Small intestine (tissue), 7 donors: ENCODE measurements around the gene SMAD3. TPM values are rescaled to one million over a fixed set of nuclear protein-coding genes. Genes with fewer than 3 reads are reported as not detected.

ENCODE experiments used
- DNase-seq, 2 donors: peaks; one replicate each; pipeline versions ENCODE4 v3.0.0 to v3.0.0-alpha.2; 2013
- FAIRE-seq: peaks from 2 replicates; lab custom pipeline; 2012; peaks lifted over from hg19 to GRCh38; lab: Jason Lieb, UNC
- H3K27ac ChIP-seq, 3 donors: one replicate each; pipeline ENCODE4 v1.5.1; 2013; ENCODE audit warnings: low read length in 2 of 3, mild to moderate bottlenecking in 2 of 3, control low read depth in 1 of 3, inconsistent platforms in 1 of 3, low read depth in 1 of 3, moderate library complexity in 1 of 3
- H3K27me3 ChIP-seq, 3 donors: one replicate each; pipeline ENCODE4 v1.6.1; 2013; ENCODE audit warnings: low read length in 3 of 3, inconsistent platforms in 1 of 3; ENCODE audit not compliant: control insufficient read depth in 3 of 3, insufficient read depth in 3 of 3
- H3K36me3 ChIP-seq, 3 donors: one replicate each; pipeline ENCODE4 v1.6.1; 2013; ENCODE audit warnings: low read length in 3 of 3, inconsistent platforms in 1 of 3, low read depth in 1 of 3, mild to moderate bottlenecking in 1 of 3, moderate library complexity in 1 of 3; ENCODE audit not compliant: control insufficient read depth in 3 of 3, insufficient read depth in 2 of 3
- H3K4me1 ChIP-seq, 3 donors: one replicate each; pipeline ENCODE4 v1.6.1; 2013; ENCODE audit warnings: low read length in 2 of 3, inconsistent platforms in 1 of 3, low read depth in 1 of 3, mild to moderate bottlenecking in 1 of 3, moderate library complexity in 1 of 3; ENCODE audit not compliant: control insufficient read depth in 3 of 3, insufficient read depth in 2 of 3
- H3K4me3 ChIP-seq, 3 donors: one replicate each; pipeline ENCODE4 v1.5.1; 2013; ENCODE audit warnings: low read length in 3 of 3, control low read depth in 1 of 3, inconsistent platforms in 1 of 3, low read depth in 1 of 3, mild to moderate bottlenecking in 1 of 3, moderate library complexity in 1 of 3
- H3K9me3 ChIP-seq, 2 donors: one replicate each; pipeline ENCODE4 v1.6.1; 2013; ENCODE audit warnings: low read depth in 1 of 2, low read length in 1 of 2; ENCODE audit not compliant: control insufficient read depth in 2 of 2, insufficient read depth in 1 of 2
- WGBS, 3 donors: extraction: QIAGEN DNeasy Blood & Tissue Kit; methylation state at CpG; one replicate each; pipeline ENCODE4 v1.1.7; 2013; 5-methylcytosine and 5-hydroxymethylcytosine counted together
- polyA plus RNA-seq, 4 donors: library from polyadenylated mRNA; stranded (reverse) in 3 of 4; unstranded in 1 of 4; fragments of 200-250 nt in 3 of 4; fragments of 120-200 nt in 1 of 4; gene quantifications; one replicate each; pipeline versions ENCODE4 v1.2.1 to v1.2.3, GENCODE V29; 2013
- donor health status: healthy with polysubstance abuse.
- donor health status: control.
- donor health status: control.
- donor health status: Bipolar disorder and iron deficiency.
- donor health status: healthy.

The SMAD3 gene
- polyA plus RNA-seq, 4 donors = 11.6 to 33.2 (median 14.6) TPM

- Histone ChIP-seq H3K4me3 (no peak overlapping the region), H3K9me3 (no peaks in the 10 kb centered on the region), H3K4me1 (peaks cover 0 to 12% (median 11%) of the 10 kb centered on the region in 3 donors), H3K36me3 (peaks cover 0 to 42% (median 3%) of the 10 kb centered on the region in 3 donors), H3K27me3 (no peaks in the 10 kb centered on the region), H3K27ac (peak overlapping the region in 1 of 3 donors; percentile 4)
- no peak for DNase-seq
- no peak for FAIRE-seq
- WGBS, 3 donors = 93 to 98% (median 96%) methylated on average over 4 of the region's 4 CpGs
Observed at GRCh38 chr15:67097424-67097823, 32.0 kb downstream of the SMAD3 start.

GRCh38 chr15:67097930-67098740, 32.7 kb downstream of the SMAD3 start:
- WGBS, 3 donors = 39 to 64% (median 56%) methylated on average over 14 of the region's 14 CpGs
- FAIRE-seq = no peak
- peak overlapping the region in 2 of 3 donors; percentile 71 to 82 for H3K27ac ChIP-seq

GRCh38 chr15:67098768-67099282, 33.4 kb downstream of the SMAD3 start:
- peaks cover 0 to 38% (median 3%) of the 10 kb centered on the region in 3 donors for H3K36me3 ChIP-seq
- FAIRE-seq (no peak), DNase-seq (peak in 1 of 2 donors; percentile 41)
- no peak overlapping the region for H3K4me3 ChIP-seq
- H3K27me3 ChIP-seq = no peaks in the 10 kb centered on the region
- H3K27ac ChIP-seq = peak overlapping the region in 2 of 3 donors; percentile 71 to 82
- no peaks in the 10 kb centered on the region for H3K9me3 ChIP-seq
- WGBS, 3 donors = 65 to 80% (median 69%) methylated on average over 8 of the region's 8 CpGs
- H3K4me1 ChIP-seq = peaks cover 4 to 12% (median 11%) of the 10 kb centered on the region in 3 donors

More at GRCh38 chr15:67097930-67098740, 32.7 kb downstream of the SMAD3 start:
- Histone ChIP-seq H3K4me1 (peaks cover 3 to 12% (median 11%) of the 10 kb centered on the region in 3 donors), H3K9me3 (no peaks in the 10 kb centered on the region), H3K4me3 (no peak overlapping the region), H3K27me3 (no peaks in the 10 kb centered on the region), H3K36me3 (peaks cover 0 to 38% (median 3%) of the 10 kb centered on the region in 3 donors)
- DNase-seq = no peak

GRCh38 chr15:67100124-67100791, 34.9 kb downstream of the SMAD3 start:
- Histone ChIP-seq H3K27ac (peak overlapping the region in 1 of 3 donors; percentile 25), H3K9me3 (no peaks in the 10 kb centered on the region), H3K27me3 (no peaks in the 10 kb centered on the region), H3K4me3 (no peak overlapping the region), H3K36me3 (peaks cover 0 to 36% (median 0%) of the 10 kb centered on the region in 3 donors), H3K4me1 (peaks cover 14 to 20% (median 17%) of the 10 kb centered on the region in 3 donors)
- DNase-seq = no peak
- no peak for FAIRE-seq
- WGBS, 3 donors = 68 to 77% (median 75%) methylated on average over 5 of the region's 5 CpGs

GRCh38 chr15:67100801-67101581, 35.6 kb downstream of the SMAD3 start:
- no peaks in the 10 kb centered on the region for H3K9me3 ChIP-seq
- 71 to 87% (median 73%) methylated on average over 7 of the region's 7 CpGs for WGBS, 3 donors
- DNase-seq (no peak), FAIRE-seq (no peak)
- H3K27me3 ChIP-seq = no peaks in the 10 kb centered on the region
- H3K4me3 ChIP-seq = no peak overlapping the region
- peaks cover 14 to 25% (median 22%) of the 10 kb centered on the region in 3 donors for H3K4me1 ChIP-seq
- H3K27ac ChIP-seq = peak overlapping the region in 1 of 3 donors; percentile 35
- H3K36me3 ChIP-seq = peaks cover 0 to 37% (median 0%) of the 10 kb centered on the region in 3 donors

GRCh38 chr15:67101911-67102598, 36.7 kb downstream of the SMAD3 start:
- DNase-seq = peak in 1 of 2 donors; percentile 50
- FAIRE-seq = no peak
- Histone ChIP-seq H3K27me3 (no peaks in the 10 kb centered on the region), H3K4me1 (peaks cover 16 to 34% (median 33%) of the 10 kb centered on the region in 3 donors), H3K4me3 (no peak overlapping the region), H3K27ac (peak overlapping the region in 1 of 3 donors; percentile 71), H3K36me3 (peaks cover 0 to 37% (median 0%) of the 10 kb centered on the region in 3 donors), H3K9me3 (no peaks in the 10 kb centered on the region)
- 47 to 73% (median 50%) methylated on average over 8 of the region's 8 CpGs for WGBS, 3 donors

GRCh38 chr15:67102599-67102929, 37.2 kb downstream of the SMAD3 start:
- WGBS, 3 donors = 91 to 92% (median 92%) methylated on average over 4 of the region's 4 CpGs
- Histone ChIP-seq H3K4me3 (no peak overlapping the region), H3K4me1 (peaks cover 16 to 38% (median 37%) of the 10 kb centered on the region in 3 donors), H3K36me3 (peaks cover 0 to 38% (median 0%) of the 10 kb centered on the region in 3 donors), H3K9me3 (no peaks in the 10 kb centered on the region), H3K27ac (peak overlapping the region in 1 of 3 donors; percentile 71), H3K27me3 (no peaks in the 10 kb centered on the region)
- FAIRE-seq (no peak), DNase-seq (no peak)
